HG03045 (cell line): Measurements from ENCODE around the gene DUS1L.

ENCODE experiments used
- ATAC-seq: cut with Tn5 transposase; IDR thresholded peaks from one replicate; pipeline ENCODE4 v1.9.1; 2021; ENCODE audit warnings: mild to moderate bottlenecking, moderate library complexity; ENCODE audit not compliant: unreplicated experiment

The DUS1L gene

GRCh38 chr17:82101301-82101715 lies 35.7 kb upstream of the DUS1L start:
- no peak for ATAC-seq

- ATAC-seq = no peak
Measured at GRCh38 chr17:82100502-82101298, 35.1 kb upstream of the DUS1L start.

- ATAC-seq = peak; percentile 10
Measured at GRCh38 chr17:82098939-82099763, 33.5 kb upstream of the DUS1L start.

- peak; percentile 70 for ATAC-seq
Measured at GRCh38 chr17:82098169-82098938, 32.8 kb upstream of the DUS1L start, which contains the start of gene FASN. TSS of gene FASN (minus strand) at chr17:82098236. CDS start at chr17:82096445, 1,791 bp downstream.

GRCh38 chr17:82097919-82098168 lies 32.2 kb upstream of the DUS1L start:
- peak; percentile 22 for ATAC-seq

- ATAC-seq = peak; percentile 1
Measured at GRCh38 chr17:82097184-82097918, 31.7 kb upstream of the DUS1L start.

- ATAC-seq = no peak
Measured at GRCh38 chr17:82096709-82097183, 31.1 kb upstream of the DUS1L start.

- no peak for ATAC-seq
Measured at GRCh38 chr17:82095777-82096708, 30.4 kb upstream of the DUS1L start.

- no peak for ATAC-seq
Measured at GRCh38 chr17:82094931-82095776, 29.6 kb upstream of the DUS1L start.

GRCh38 chr17:82092995-82093751 lies 27.6 kb upstream of the DUS1L start:
- no peak for ATAC-seq

GRCh38 chr17:82092628-82092994 lies 27.0 kb upstream of the DUS1L start:
- no peak for ATAC-seq

GRCh38 chr17:82092094-82092586 lies 26.5 kb upstream of the DUS1L start:
- ATAC-seq = no peak

- no peak for ATAC-seq
Measured at GRCh38 chr17:82091264-82092066, 25.9 kb upstream of the DUS1L start.

GRCh38 chr17:82090549-82091263 lies 25.1 kb upstream of the DUS1L start:
- no peak for ATAC-seq

- ATAC-seq = no peak
Measured at GRCh38 chr17:82089723-82090548, 24.3 kb upstream of the DUS1L start.
